DOHH2 (cell line): Measurements from ENCODE around the gene TMEM255B.
"Not testable (repeated sequence)": the region's sequence is repeated elsewhere in the genome, so short reads cannot be mapped to it uniquely, and the experiment has no call there.

Experiments used
- H3F3A ChIP-seq: fragments of 200-600 bp; sonication (generic), shearing (Covaris generic); 2 replicates; pipeline ENCODE4 v1.6.0; 2016; ENCODE audit warnings: antibody characterized with exemption, mild to moderate bottlenecking; ENCODE audit not compliant: control insufficient read depth, insufficient read depth
- H3K27ac ChIP-seq: fragments of 200-600 bp; sonication (generic); 2 replicates; pipeline ENCODE4 v1.5.1; 2014; ENCODE audit warnings: low read depth, mild to moderate bottlenecking, low read length, moderate library complexity
- H3K27me3 ChIP-seq: fragments of 200-600 bp; sonication (generic); 2 replicates; pipeline ENCODE4 v1.6.1; 2014; ENCODE audit warnings: mild to moderate bottlenecking, low read length, mixed read lengths; ENCODE audit not compliant: control insufficient read depth
- H3K36me3 ChIP-seq: fragments of 200-600 bp; sonication (generic); 2 replicates; pipeline ENCODE4 v1.6.1; 2014; ENCODE audit warnings: mild to moderate bottlenecking, low read length, moderate library complexity, mixed read lengths; ENCODE audit not compliant: control insufficient read depth
- H3K4me1 ChIP-seq: fragments of 200-600 bp; sonication (generic); 2 replicates; pipeline ENCODE4 v1.6.1; 2014; ENCODE audit warnings: mild to moderate bottlenecking, low read length, mixed read lengths; ENCODE audit not compliant: control insufficient read depth
- H3K4me2 ChIP-seq: fragments of 200-600 bp; sonication (generic); 2 replicates; pipeline ENCODE4 v1.6.0; 2014; ENCODE audit warnings: mild to moderate bottlenecking, low read length, moderate library complexity
- H3K4me3 ChIP-seq: fragments of 200-600 bp; sonication (generic); 2 replicates; pipeline ENCODE4 v1.5.1; 2014; ENCODE audit warnings: mild to moderate bottlenecking, low read length, mixed read lengths
- H3K79me2 ChIP-seq: fragments of 200-600 bp; sonication (generic); 2 replicates; pipeline ENCODE4 v1.6.1; 2014; ENCODE audit warnings: mild to moderate bottlenecking, low read length, mixed read lengths; ENCODE audit not compliant: control insufficient read depth
- H3K9me2 ChIP-seq: fragments of 200-600 bp; sonication (generic); replicated peaks from 2 replicates; pipeline ENCODE4 v1.6.1; 2014; ENCODE audit warnings: mild to moderate bottlenecking, low read length, mixed read lengths; ENCODE audit not compliant: control insufficient read depth
- H3K9me3 ChIP-seq: fragments of 200-600 bp; sonication (generic); 2 replicates; pipeline ENCODE4 v1.6.1; 2014; ENCODE audit warnings: antibody characterized with exemption, low read length, mixed read lengths; ENCODE audit not compliant: control insufficient read depth, insufficient read depth
- H4K20me1 ChIP-seq: fragments of 200-600 bp; sonication (generic); 2 replicates; pipeline ENCODE4 v1.6.0; 2014; ENCODE audit warnings: low read depth, mild to moderate bottlenecking, antibody characterized with exemption, low read length, moderate library complexity; ENCODE audit not compliant: control insufficient read depth, insufficient read depth
- CTCF ChIP-seq: fragments of 200-600 bp; sonication (generic); IDR thresholded peaks from one replicate; pipeline ENCODE4 v1.5.1; 2014; ENCODE audit warnings: antibody characterized with exemption, mild to moderate bottlenecking, low read depth, low read length; ENCODE audit not compliant: poor library complexity, severe bottlenecking
- EZH2phosphoT487 ChIP-seq: fragments of 200-600 bp; sonication (generic); IDR thresholded peaks from 2 replicates; pipeline ENCODE4 v1.6.1; 2017; ENCODE audit warnings: borderline replicate concordance, mild to moderate bottlenecking, antibody characterized with exemption, low read length, moderate library complexity, mixed read lengths

The TMEM255B gene

GRCh38 chr13:113788413-113789135, 29.5 kb downstream of the TMEM255B start:
- Histone ChIP-seq H3K4me3 (no peak overlapping the region), H3F3A (no peaks in the 10 kb centered on the region), H3K4me2 (no peak overlapping the region), H3K27me3 (no peaks in the 10 kb centered on the region), H4K20me1 (no peaks in the 10 kb centered on the region; the same call in 1 of the 2 replicates), H3K27ac (no peak overlapping the region), H3K9me3 (no peaks in the 10 kb centered on the region), H3K36me3 (no peaks in the 10 kb centered on the region), H3K79me2 (no peaks in the 10 kb centered on the region), H3K9me2 (no peaks in the 10 kb centered on the region), H3K4me1 (no peaks in the 10 kb centered on the region)
- no peak for TF ChIP-seq EZH2phosphoT487
- TF ChIP-seq CTCF, result no peak

GRCh38 chr13:113789167-113789566, 30.1 kb downstream of the TMEM255B start:
- Histone ChIP-seq H3K4me2 (no peak overlapping the region), H3K4me1 (no peaks in the 10 kb centered on the region), H3K9me2 (no peaks in the 10 kb centered on the region), H3K36me3 (no peaks in the 10 kb centered on the region), H3K27me3 (no peaks in the 10 kb centered on the region), H3K79me2 (no peaks in the 10 kb centered on the region), H3K27ac (no peak overlapping the region), H3K4me3 (no peak overlapping the region), H4K20me1 (no peaks in the 10 kb centered on the region; the same call in 1 of the 2 replicates), H3K9me3 (no peaks in the 10 kb centered on the region), H3F3A (no peaks in the 10 kb centered on the region)
- TF ChIP-seq EZH2phosphoT487, result no peak
- TF ChIP-seq CTCF, result no peak

GRCh38 chr13:113789931-113790330, 30.9 kb downstream of the TMEM255B start:
- H3K27ac ChIP-seq, H3K36me3 ChIP-seq, H3K4me3 ChIP-seq, H3K4me1 ChIP-seq, H3K27me3 ChIP-seq, H3K9me2 ChIP-seq, H4K20me1 ChIP-seq, H3K79me2 ChIP-seq, H3K4me2 ChIP-seq, H3F3A ChIP-seq, H3K9me3 ChIP-seq: not testable (repeated sequence)

GRCh38 chr13:113791226-113791625, 32.2 kb downstream of the TMEM255B start:
- no peaks in the 10 kb centered on the region for H3F3A ChIP-seq
- no peak overlapping the region for H3K4me3 ChIP-seq
- H3K27ac ChIP-seq, result no peak overlapping the region
- H3K9me2 ChIP-seq, result no peaks in the 10 kb centered on the region
- H3K79me2 ChIP-seq, result no peaks in the 10 kb centered on the region
- no peaks in the 10 kb centered on the region for H3K4me1 ChIP-seq
- H3K27me3 ChIP-seq, result no peaks in the 10 kb centered on the region
- H3K9me3 ChIP-seq, result no peaks in the 10 kb centered on the region
- TF ChIP-seq CTCF, result no peak
- no peak for TF ChIP-seq EZH2phosphoT487
- H4K20me1 ChIP-seq, result no peaks in the 10 kb centered on the region; the same call in 1 of the 2 replicates
- no peak overlapping the region for H3K4me2 ChIP-seq
- no peaks in the 10 kb centered on the region for H3K36me3 ChIP-seq
